H9 (cell line): ENCODE data around the gene RAD51. TPM values are rescaled to one million over a fixed set of nuclear protein-coding genes. Genes with fewer than 3 reads are reported as not detected.

Source experiments
- DNase-seq: peaks from one replicate; pipeline ENCODE4 v3.0.0-alpha.2; 2017
- H2AFZ ChIP-seq: one replicate; pipeline ENCODE4 v1.6.1; 2013; ENCODE audit warnings: mild to moderate bottlenecking, low read length, control low read depth, moderate library complexity
- H2AK5ac ChIP-seq: 2 replicates; pipeline ENCODE4 v1.6.1; 2013; ENCODE audit warnings: low read length, control low read depth, mixed read lengths; ENCODE audit not compliant: insufficient read length
- H2BK120ac ChIP-seq: one replicate; pipeline ENCODE4 v1.6.1; 2013; ENCODE audit warnings: low read depth, mild to moderate bottlenecking, low read length, control low read depth, inconsistent platforms; ENCODE audit not compliant: poor library complexity, severe bottlenecking
- H2BK12ac ChIP-seq: 2 replicates; pipeline ENCODE4 v1.6.1; 2013; ENCODE audit warnings: low read length, control low read depth, mixed read lengths, low read depth; ENCODE audit not compliant: insufficient read length
- H2BK15ac ChIP-seq: 2 replicates; pipeline ENCODE4 v1.6.1; 2013; ENCODE audit warnings: low read depth, low read length, control low read depth
- H2BK20ac ChIP-seq: one replicate; pipeline ENCODE4 v1.6.1; 2013; ENCODE audit warnings: low read depth, mild to moderate bottlenecking, low read length, control low read depth, inconsistent platforms; ENCODE audit not compliant: poor library complexity, severe bottlenecking
- H2BK5ac ChIP-seq: 2 replicates; pipeline ENCODE4 v1.6.1; 2013; ENCODE audit warnings: low read length, control low read depth, mixed read lengths; ENCODE audit not compliant: insufficient read length
- H3K14ac ChIP-seq: 2 replicates; pipeline ENCODE4 v1.6.1; 2013; ENCODE audit warnings: low read length, control low read depth; ENCODE audit not compliant: insufficient read depth
- H3K18ac ChIP-seq: 2 replicates; pipeline ENCODE4 v1.6.1; 2013; ENCODE audit warnings: low read depth, mild to moderate bottlenecking, mixed read lengths, low read length, control low read depth; ENCODE audit not compliant: insufficient read length
- H3K23ac ChIP-seq: 2 replicates; pipeline ENCODE4 v1.6.1; 2013; ENCODE audit warnings: low read length, control low read depth, mixed read lengths, low read depth; ENCODE audit not compliant: insufficient read length
- H3K23me2 ChIP-seq: 2 replicates; pipeline ENCODE4 v1.6.1; 2013; ENCODE audit warnings: low read depth, mild to moderate bottlenecking, mixed read lengths, low read length, control low read depth; ENCODE audit not compliant: insufficient read length, poor library complexity, severe bottlenecking
- H3K27ac ChIP-seq: 2 replicates; pipeline ENCODE4 v1.5.1; 2013; ENCODE audit warnings: low read length, control low read depth, mixed read lengths, low read depth; ENCODE audit not compliant: insufficient read length
- H3K27me3 ChIP-seq: 2 replicates; pipeline ENCODE4 v1.6.1; 2013; ENCODE audit warnings: low read length, control low read depth, inconsistent platforms; ENCODE audit not compliant: insufficient read depth
- H3K4ac ChIP-seq: 2 replicates; pipeline ENCODE4 v1.6.1; 2013; ENCODE audit warnings: low read depth, mild to moderate bottlenecking, control low read depth, inconsistent platforms, low read length, moderate library complexity
- H3K4me1 ChIP-seq: 2 replicates; pipeline ENCODE4 v1.6.1; 2013; ENCODE audit warnings: low read length, control low read depth, inconsistent platforms; ENCODE audit not compliant: insufficient read depth
- H3K4me2 ChIP-seq: 2 replicates; pipeline ENCODE4 v1.6.1; 2013; ENCODE audit warnings: low read length, control low read depth, mixed read lengths; ENCODE audit not compliant: insufficient read length, insufficient read depth
- H3K56ac ChIP-seq: 2 replicates; pipeline ENCODE4 v1.6.1; 2013; ENCODE audit warnings: low read depth, mild to moderate bottlenecking, mixed read lengths, low read length, control low read depth; ENCODE audit not compliant: insufficient read length
- H3K79me1 ChIP-seq: 2 replicates; pipeline ENCODE4 v1.6.1; 2013; ENCODE audit warnings: low read depth, mild to moderate bottlenecking, moderate library complexity, low read length, control low read depth, inconsistent platforms; ENCODE audit not compliant: insufficient read depth, poor library complexity, severe bottlenecking
- H3K79me2 ChIP-seq: 2 replicates; pipeline ENCODE4 v1.6.1; 2013; ENCODE audit warnings: low read length, control low read depth, inconsistent platforms; ENCODE audit not compliant: insufficient read depth
- H3K9ac ChIP-seq: 2 replicates; pipeline ENCODE4 v1.6.1; 2013; ENCODE audit warnings: low read length, control low read depth, mixed read lengths; ENCODE audit not compliant: insufficient read length; ENCODE audit errors: extremely low read depth
- H3K9me3 ChIP-seq: one replicate; pipeline ENCODE4 v1.6.1; 2013; ENCODE audit warnings: low read depth, low read length, inconsistent platforms; ENCODE audit not compliant: control insufficient read depth
- H3T11ph ChIP-seq: one replicate; pipeline ENCODE4 v1.6.1; 2013; ENCODE audit warnings: mild to moderate bottlenecking, low read length, control low read depth, inconsistent platforms
- H4K20me1 ChIP-seq: one replicate; pipeline ENCODE4 v1.6.1; 2013; ENCODE audit not compliant: control insufficient read depth, insufficient read length, insufficient read depth
- H4K5ac ChIP-seq: 2 replicates; pipeline ENCODE4 v1.6.1; 2013; ENCODE audit warnings: low read depth, mild to moderate bottlenecking, mixed read lengths, low read length, control low read depth; ENCODE audit not compliant: insufficient read length
- H4K8ac ChIP-seq: replicated peaks from 2 replicates; pipeline ENCODE4 v1.6.1; 2013; ENCODE audit warnings: low read length, control low read depth, mixed read lengths, low read depth; ENCODE audit not compliant: insufficient read length
- H4K91ac ChIP-seq: 2 replicates; pipeline ENCODE4 v1.6.1; 2013; ENCODE audit warnings: low read depth, mild to moderate bottlenecking, moderate library complexity, mixed read lengths, low read length, control low read depth; ENCODE audit not compliant: insufficient read length
- H3K27ac Mint-ChIP-seq, 3 experiments: 2 replicates in 2 of 3; 3 replicates in 1 of 3; pipeline ENCODE4 v1.8.0; 2020 to 2021; ENCODE audit warnings: mixed read lengths in 3 of 3, mild to moderate bottlenecking in 1 of 3, moderate library complexity in 1 of 3
- H3K27me3 Mint-ChIP-seq: 2 replicates; pipeline ENCODE4 v1.8.0; 2021; ENCODE audit warnings: low read depth, mild to moderate bottlenecking, moderate library complexity, mixed read lengths
- H3K36me3 Mint-ChIP-seq, 3 experiments: 2 replicates in 2 of 3; 3 replicates in 1 of 3; pipeline ENCODE4 v1.8.0; 2020 to 2021; ENCODE audit warnings: low read depth in 3 of 3, mixed read lengths in 3 of 3; ENCODE audit not compliant: insufficient read depth in 1 of 3
- H3K4me1 Mint-ChIP-seq, 2 experiments: 2 replicates each; pipeline ENCODE4 v1.8.0; 2020; ENCODE audit warnings: mixed read lengths in 2 of 2
- H3K4me3 Mint-ChIP-seq, 2 experiments: 2 replicates in 1 of 2; 3 replicates in 1 of 2; pipeline ENCODE4 v1.8.0; 2020 to 2021; ENCODE audit warnings: mild to moderate bottlenecking in 2 of 2, mixed read lengths in 2 of 2, moderate library complexity in 1 of 2
- H3K9me3 Mint-ChIP-seq, 2 experiments: 2 replicates in 1 of 2; 3 replicates in 1 of 2; pipeline ENCODE4 v1.8.0; 2020; ENCODE audit warnings: mild to moderate bottlenecking in 2 of 2, mixed read lengths in 2 of 2, moderate library complexity in 1 of 2
- CTCF ChIP-seq: fragments of 200-600 bp; sonication (generic); conservative IDR thresholded peaks from 3 replicates; pipeline ENCODE4 v1.8.0; 2021; ENCODE audit warnings: antibody characterized with exemption, mild to moderate bottlenecking
- WGBS: extraction: QIAGEN DNeasy Blood & Tissue Kit; methylation state at CpG from one replicate; pipeline ENCODE4 v1.1.7; 2013; ENCODE audit warnings: missing lambda C conversion rate, low lambda C conversion rate, mixed read lengths; ENCODE audit not compliant: insufficient read length; ENCODE audit errors: extremely low coverage; 5-methylcytosine and 5-hydroxymethylcytosine counted together
- total RNA-seq: library from RNA; stranded (reverse); gene quantifications from 2 replicates; pipeline ENCODE4 v1.2.1, GENCODE V29; 2021

RAD51 gene
- total RNA-seq, 1 experiment from 2014 or later = 39.2 TPM

- Mint-ChIP-seq H3K36me3 (peaks cover 19 to 60% (median 52%) of the 10 kb centered on the region in 3 experiments; a peak in 6 of 7 replicates), H3K9me3 (no peaks in the 10 kb centered on the region), H3K27me3 (no peaks in the 10 kb centered on the region; the same call in 1 of the 2 replicates), H3K27ac (peak overlapping the region in 1 of 3 experiments; percentile 77; a peak in 2 of 7 replicates), H3K4me1 (peaks cover 44 to 45% of the 10 kb centered on the region in 2 experiments), H3K4me3 (no peak overlapping the region)
- Histone ChIP-seq H2AK5ac (no peak overlapping the region), H3K79me2 (no peaks in the 10 kb centered on the region), H3K14ac (no peak overlapping the region), H4K20me1 (no peaks in the 10 kb centered on the region), H3K56ac (no peak overlapping the region), H3K79me1 (no peaks in the 10 kb centered on the region), H3K27me3 (no peaks in the 10 kb centered on the region), H4K5ac (no peak overlapping the region), H2BK12ac (no peak overlapping the region), H2BK20ac (no peak overlapping the region), H3K4ac (no peak overlapping the region), H3K23ac (no peak overlapping the region), H2BK15ac (no peak overlapping the region), H2AFZ (no peak overlapping the region), H3K9me3 (no peaks in the 10 kb centered on the region), H3T11ph (no peak overlapping the region), H2BK120ac (no peak overlapping the region), H3K9ac (no peak overlapping the region), H4K91ac (no peak overlapping the region), H3K4me1 (peaks cover 18% of the 10 kb centered on the region), H2BK5ac (no peak overlapping the region), H4K8ac (no peak overlapping the region), H3K27ac (no peak overlapping the region), H3K23me2 (no peaks in the 10 kb centered on the region), H3K18ac (no peak overlapping the region), H3K4me2 (no peak overlapping the region)
- DNase-seq = no peak
- WGBS = no CpG with 5 or more reads among the region's 3 CpGs
- no peak for TF ChIP-seq CTCF
Observed at GRCh38 chr15:40737048-40737447, 42.1 kb downstream of the RAD51 start.
